Fibroblast of lung (primary cell): ENCODE data around the gene WDFY2. TPM values are rescaled to one million over a fixed set of nuclear protein-coding genes. Genes with fewer than 3 reads are reported as not detected.

Experiments
- DNase-seq, 2 donors: peaks; one replicate each; pipeline versions ENCODE4 v3.0.0 to v3.0.0-alpha.2; 2010; ENCODE audit warnings: low read depth in 2 of 2
- H2AFZ ChIP-seq: 2 replicates; pipeline ENCODE4 v1.5.1; 2012; ENCODE audit warnings: low read length, control low read depth, inconsistent platforms
- H3K27ac ChIP-seq: 2 replicates; pipeline ENCODE4 v1.5.1; 2011; ENCODE audit warnings: low read length, control low read depth; ENCODE audit not compliant: insufficient read depth
- H3K27me3 ChIP-seq: 2 replicates; pipeline ENCODE4 v1.5.1; 2011; ENCODE audit warnings: mild to moderate bottlenecking, low read length; ENCODE audit not compliant: control insufficient read depth, insufficient read depth
- H3K36me3 ChIP-seq: 2 replicates; pipeline ENCODE4 v1.5.1; 2011; ENCODE audit warnings: low read length; ENCODE audit not compliant: control insufficient read depth, insufficient read depth
- H3K4me1 ChIP-seq: 2 replicates; pipeline ENCODE4 v1.5.1; 2011; ENCODE audit warnings: low read length; ENCODE audit not compliant: control insufficient read depth, insufficient read depth; ENCODE audit errors: extremely low read depth
- H3K4me2 ChIP-seq: 2 replicates; pipeline ENCODE4 v1.5.1; 2011; ENCODE audit warnings: low read length, control low read depth; ENCODE audit not compliant: insufficient read depth; ENCODE audit errors: extremely low read depth
- H3K4me3 ChIP-seq, 4 experiments: fragments of 200-600 bp in 1 of 4; sonication (generic) in 1 of 4; replicated peaks in 1 of 4; 2 replicates each; pipeline ENCODE4 v1.5.1; 2011 to 2016; ENCODE audit warnings: low read length in 4 of 4, low read depth in 3 of 4, mild to moderate bottlenecking in 3 of 4, control low read depth in 2 of 4, inconsistent platforms in 1 of 4, mixed read lengths in 1 of 4; ENCODE audit not compliant: insufficient read depth in 1 of 4; ENCODE audit errors: control extremely low read depth in 1 of 4
- H3K79me2 ChIP-seq: 2 replicates; pipeline ENCODE4 v1.5.1; 2012; ENCODE audit warnings: mild to moderate bottlenecking, low read length, inconsistent platforms; ENCODE audit not compliant: control insufficient read depth, insufficient read depth
- H3K9ac ChIP-seq: 2 replicates; pipeline ENCODE4 v1.5.1; 2011; ENCODE audit warnings: mild to moderate bottlenecking, low read length, control low read depth; ENCODE audit not compliant: insufficient read depth
- H3K9me3 ChIP-seq: 2 replicates; pipeline ENCODE4 v1.5.1; 2012; ENCODE audit warnings: low read depth, low read length; ENCODE audit not compliant: control insufficient read depth, insufficient read depth
- H4K20me1 ChIP-seq: 2 replicates; pipeline ENCODE4 v1.5.1; 2011; ENCODE audit warnings: low read length; ENCODE audit not compliant: control insufficient read depth, insufficient read depth; ENCODE audit errors: extremely low read depth
- CTCF ChIP-seq, 2 donors: IDR thresholded peaks in 1 of 2; conservative IDR thresholded peaks in 1 of 2; 1 replicate in 1 of 2; 2 replicates in 1 of 2; pipeline ENCODE4 v1.5.1; 2011 to 2012; ENCODE audit warnings: low read length in 2 of 2, control low read depth in 1 of 2, inconsistent platforms in 1 of 2, low read depth in 1 of 2, mild to moderate bottlenecking in 1 of 2
- EZH2 ChIP-seq: IDR thresholded peaks from 2 replicates; pipeline ENCODE4 v1.5.1; 2012; ENCODE audit warnings: low read length, control low read depth, mild to moderate bottlenecking; ENCODE audit errors: missing control alignments
- polyA plus RNA-seq, 2 donors: library from polyadenylated mRNA; depleted of rRNA in 1 of 2; stranded (reverse) in 1 of 2; unstranded in 1 of 2; fragments of >200 nt; gene quantifications; 2 replicates each; pipeline ENCODE4 v1.2.1, GENCODE V29; 2011 to 2012; ENCODE audit warnings: missing spikeins in 1 of 2
- total RNA-seq: library from RNA; depleted of rRNA; stranded (reverse); fragments of >200 nt; gene quantifications from 2 replicates; pipeline ENCODE4 v1.2.1, GENCODE V29; 2014

WDFY2 gene
- total and polyA plus RNA-seq, 2 donors (not counting 1 experiment from before 2014, with no cell fraction given): 4.9 to 9.2 TPM

GRCh38 chr13:51626749-51627148 is 42.5 kb downstream of the WDFY2 start:
- Histone ChIP-seq H3K27me3 (no peaks in the 10 kb centered on the region), H3K9me3 (no peaks in the 10 kb centered on the region), H3K4me2 (no peak overlapping the region), H3K27ac (no peak overlapping the region), H4K20me1 (no peaks in the 10 kb centered on the region), H2AFZ (no peak overlapping the region), H3K4me1 (peaks cover 6% of the 10 kb centered on the region), H3K9ac (no peak overlapping the region), H3K36me3 (no peaks in the 10 kb centered on the region), H3K4me3 (no peak overlapping the region), H3K79me2 (peaks cover 21% of the 10 kb centered on the region)
- DNase-seq: no peak
- TF ChIP-seq CTCF (conservative IDR thresholded peaks at IDR 0.05 in 1 of 2, IDR thresholded peaks at IDR 0.05 in 1 of 2; ENCODE audit: low read depth in 1 of 2, low read length in 2 of 2): no peak
- no peak for TF ChIP-seq EZH2

GRCh38 chr13:51628059-51628852 is 44.0 kb downstream of the WDFY2 start:
- H3K4me1 ChIP-seq: peaks cover 7% of the 10 kb centered on the region
- DNase-seq: no peak
- H4K20me1 ChIP-seq: no peaks in the 10 kb centered on the region
- TF ChIP-seq EZH2 (no peak), CTCF (conservative IDR thresholded peaks at IDR 0.05 in 1 of 2, IDR thresholded peaks at IDR 0.05 in 1 of 2; ENCODE audit: low read depth in 1 of 2, low read length in 2 of 2) (no peak)
- H3K9ac ChIP-seq: no peak overlapping the region
- no peak overlapping the region for H3K4me3 ChIP-seq
- H3K27me3 ChIP-seq: no peaks in the 10 kb centered on the region
- H3K79me2 ChIP-seq: peaks cover 33% of the 10 kb centered on the region
- no peaks in the 10 kb centered on the region for H3K36me3 ChIP-seq
- H3K27ac ChIP-seq: no peak overlapping the region
- no peak overlapping the region for H2AFZ ChIP-seq
- no peak overlapping the region for H3K4me2 ChIP-seq
- no peaks in the 10 kb centered on the region for H3K9me3 ChIP-seq

DNA sequence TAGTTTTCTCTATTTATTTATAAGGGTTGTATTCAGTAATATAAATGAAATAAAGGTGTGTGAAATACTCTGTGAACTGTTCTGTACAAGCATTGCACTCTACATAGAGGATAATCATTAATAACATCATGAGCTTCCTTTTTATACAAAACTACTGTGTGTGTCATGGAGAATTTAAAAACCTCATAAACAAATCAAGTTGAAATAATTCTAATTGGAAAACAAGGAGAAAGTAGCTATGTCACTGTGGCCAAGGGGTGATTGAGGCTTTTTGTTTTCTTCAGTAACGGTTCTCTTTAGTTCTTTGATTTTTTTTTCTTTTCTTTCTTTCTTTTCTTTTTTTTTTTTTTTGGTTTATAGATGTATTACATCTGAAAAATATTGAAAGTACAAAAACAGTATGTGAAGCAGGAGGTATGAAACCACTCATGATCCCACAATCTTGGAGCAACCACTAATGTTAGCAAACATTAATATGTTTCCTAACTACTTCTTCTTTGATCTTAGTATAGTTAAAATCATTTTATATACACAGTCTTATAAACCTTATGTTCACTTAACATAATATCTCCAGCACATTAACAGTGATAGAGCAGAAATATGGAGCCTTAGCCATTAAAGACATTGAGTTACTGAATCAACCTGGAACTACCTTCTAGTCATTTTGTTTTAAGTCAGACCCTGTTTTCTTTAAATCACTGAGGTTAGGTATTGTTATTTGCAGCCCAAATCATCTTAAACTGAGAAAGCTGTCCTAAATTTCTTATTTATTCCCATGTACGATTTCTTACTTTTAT is 45.4 kb downstream of the WDFY2 start:
- no peak overlapping the region for H3K4me2 ChIP-seq
- no peak overlapping the region for H3K4me3 ChIP-seq
- H3K9ac ChIP-seq: no peak overlapping the region
- H2AFZ ChIP-seq: no peak overlapping the region
- TF ChIP-seq EZH2: no peak
- no peak for TF ChIP-seq CTCF (conservative IDR thresholded peaks at IDR 0.05 in 1 of 2, IDR thresholded peaks at IDR 0.05 in 1 of 2; ENCODE audit: low read depth in 1 of 2, low read length in 2 of 2)
- no peaks in the 10 kb centered on the region for H3K36me3 ChIP-seq
- H3K79me2 ChIP-seq: peaks cover 33% of the 10 kb centered on the region
- DNase-seq: no peak
- H3K9me3 ChIP-seq: no peaks in the 10 kb centered on the region
- peaks cover 5% of the 10 kb centered on the region for H3K4me1 ChIP-seq
- H3K27ac ChIP-seq: no peak overlapping the region
- no peaks in the 10 kb centered on the region for H3K27me3 ChIP-seq
- H4K20me1 ChIP-seq: no peaks in the 10 kb centered on the region
